Activated CD4-positive, alpha-beta T cell treated with anti-CD3 and anti-CD28 coated beads, Interleukin-2, amount 50 U/mL, for 4 hours (primary cell): Measurements from ENCODE around the gene NNAT.

ENCODE experiments used
- DNase-seq, 2 experiments: peaks; one replicate each; pipeline ENCODE4 v3.0.0-alpha.2; 2020

The NNAT gene

DNA sequence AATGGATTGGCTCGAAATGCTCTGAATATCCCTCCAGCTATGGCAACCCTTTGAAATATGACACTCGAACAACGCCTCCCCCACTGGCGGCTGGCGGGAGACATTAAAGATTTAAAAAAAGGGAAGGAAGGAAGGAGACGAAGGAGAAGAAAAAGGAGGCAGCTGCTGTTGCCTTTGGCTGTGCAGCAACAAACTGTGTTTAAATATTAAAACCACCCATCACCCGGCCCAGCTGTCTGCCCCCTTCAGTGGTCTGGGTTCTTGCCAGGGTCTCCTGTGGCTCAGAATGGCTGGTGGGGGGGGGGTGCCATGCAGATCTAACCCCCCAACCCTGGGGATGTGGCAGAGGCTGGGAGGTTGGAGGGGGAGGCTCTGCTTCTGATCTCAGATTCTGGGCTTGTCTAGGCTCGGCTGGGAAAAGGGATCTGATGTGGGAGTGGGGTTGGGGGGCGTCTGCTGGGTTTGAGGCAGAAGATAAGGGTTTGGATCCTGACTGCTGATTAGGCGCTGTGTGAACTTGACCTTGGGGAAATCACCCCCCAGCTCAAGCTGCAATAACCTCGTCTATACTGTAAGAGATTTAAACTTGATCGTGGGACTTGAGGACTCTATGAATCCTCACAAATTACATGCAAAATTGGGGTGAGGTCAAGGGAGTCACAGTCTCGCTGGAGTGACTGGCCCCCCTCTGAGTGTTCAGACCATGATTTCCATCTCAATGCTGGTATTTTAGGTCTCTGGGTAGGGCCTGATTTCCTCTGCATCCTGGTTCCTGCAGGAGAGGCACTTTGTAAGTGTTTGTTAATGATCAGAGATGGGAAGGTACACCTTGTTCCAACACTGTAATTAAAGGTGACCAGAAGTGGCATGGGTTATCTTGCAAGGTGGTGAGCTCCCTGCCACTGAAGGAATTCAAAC lies 46.9 kb downstream of the NNAT start:
- DNase-seq, result no peak

DNA sequence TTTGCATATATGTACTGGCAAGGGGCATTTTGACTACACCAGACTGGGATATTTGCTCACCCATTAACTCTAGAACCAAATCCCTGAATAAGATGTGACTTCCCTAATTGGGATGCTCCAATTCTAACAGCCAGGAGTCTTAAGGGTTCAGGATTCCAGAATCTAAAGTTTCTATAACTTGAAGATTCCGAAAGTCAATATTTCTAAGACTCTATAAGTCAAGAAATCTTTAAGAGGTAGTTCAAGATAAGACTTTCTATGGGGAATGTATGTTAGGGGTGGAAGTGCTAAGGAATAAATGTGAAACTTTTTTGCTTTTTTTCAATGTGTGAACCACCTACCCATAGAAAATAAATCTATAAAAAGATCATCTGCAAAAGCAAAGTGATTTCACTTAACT lies 49.4 kb downstream of the NNAT start:
- DNase-seq, result no peak

DNA sequence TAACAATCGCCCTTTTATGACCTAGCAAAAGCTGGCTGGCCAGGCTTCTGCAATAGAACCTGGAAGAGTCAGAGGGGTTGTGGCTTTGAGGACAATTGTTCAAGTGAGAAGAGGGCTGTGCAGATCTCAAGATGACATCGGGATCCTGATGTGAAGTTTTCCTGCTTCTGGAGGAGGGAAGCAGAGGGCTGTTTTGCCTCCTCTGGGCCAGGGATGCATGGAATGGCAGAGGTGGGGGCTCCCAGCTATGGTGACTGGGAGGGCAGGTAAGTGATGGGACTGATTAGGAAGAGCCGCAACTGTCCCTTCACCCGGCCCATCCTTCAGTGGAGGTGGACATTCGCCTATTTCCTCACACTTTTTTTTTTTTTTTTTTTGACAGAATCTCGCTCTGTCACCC lies 50.0 kb downstream of the NNAT start:
- no peak for DNase-seq
